ENCODE results near the gene POGLUT2. TPM values are rescaled to one million over a fixed set of nuclear protein-coding genes. Genes with fewer than 3 reads are reported as not detected.

Gene POGLUT2
- total and polyA plus RNA-seq, 2 experiments from 2014 or later: 14.6 to 17.5 TPM

DNA sequence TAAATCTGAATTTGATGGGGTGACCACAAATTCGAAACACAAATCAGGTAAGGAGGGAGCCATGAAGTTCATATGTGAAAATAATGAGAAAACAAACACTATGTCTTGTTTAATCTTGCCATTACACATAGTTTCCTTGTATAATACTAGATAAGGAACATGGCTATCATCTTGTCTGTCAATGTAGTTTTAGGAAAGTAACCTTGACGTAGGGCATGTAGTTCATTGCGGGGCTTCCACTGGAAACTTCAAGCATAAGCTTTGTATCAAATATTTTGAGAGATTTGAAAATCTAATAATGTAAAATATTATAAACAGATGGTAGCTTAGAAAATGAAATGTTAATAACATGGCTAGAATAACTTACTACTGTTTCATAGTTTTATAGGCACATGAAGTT, 8.9 kb upstream of the POGLUT2 start (continued):
- TF ChIP-seq, protein P1, sequence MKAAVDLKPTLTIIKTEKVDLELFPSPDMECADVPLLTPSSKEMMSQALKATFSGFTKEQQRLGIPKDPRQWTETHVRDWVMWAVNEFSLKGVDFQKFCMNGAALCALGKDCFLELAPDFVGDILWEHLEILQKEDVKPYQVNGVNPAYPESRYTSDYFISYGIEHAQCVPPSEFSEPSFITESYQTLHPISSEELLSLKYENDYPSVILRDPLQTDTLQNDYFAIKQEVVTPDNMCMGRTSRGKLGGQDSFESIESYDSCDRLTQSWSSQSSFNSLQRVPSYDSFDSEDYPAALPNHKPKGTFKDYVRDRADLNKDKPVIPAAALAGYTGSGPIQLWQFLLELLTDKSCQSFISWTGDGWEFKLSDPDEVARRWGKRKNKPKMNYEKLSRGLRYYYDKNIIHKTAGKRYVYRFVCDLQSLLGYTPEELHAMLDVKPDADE (IDR thresholded peaks at IDR 0.05): no peak

DNA sequence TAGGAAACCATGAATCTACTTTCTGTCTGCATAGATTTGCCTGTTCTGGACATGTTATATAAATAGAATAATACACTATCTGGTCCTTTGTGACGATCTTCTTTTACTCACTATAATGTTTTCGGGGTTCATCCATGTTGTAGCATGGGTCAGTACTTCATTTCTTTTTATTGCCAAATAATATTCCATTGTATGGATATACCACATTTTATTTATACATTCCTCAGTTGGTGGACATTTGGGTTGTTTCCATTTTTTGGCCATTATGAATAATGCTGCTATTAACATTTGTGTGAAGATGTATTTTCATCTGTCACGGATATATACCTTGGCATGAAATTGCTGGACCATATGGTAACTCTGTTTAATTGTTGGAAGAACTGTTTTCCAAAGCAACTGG, 6.9 kb upstream of the POGLUT2 start:
- Histone ChIP-seq H3K4me1 (ENCODE audit: insufficient read depth) (no peaks in the 10 kb centered on the region), H3K4me3 (no peak overlapping the region), H3K27ac (ENCODE audit: low read depth) (no peak overlapping the region), H3K4me2 (no peak overlapping the region), H3K79me2 (replicated peaks; ENCODE audit: insufficient read depth) (no peaks in the 10 kb centered on the region; the same call in 1 of the 2 replicates), H3K9me2 (ENCODE audit: insufficient read depth) (no peaks in the 10 kb centered on the region), H3F3A (replicated peaks; ENCODE audit: low read depth) (0 out of 2 replicates have a peak, but pooled peaks cover 2% of the 10 kb centered on the region), H2AFZ (no peak overlapping the region), H3K36me3 (ENCODE audit: insufficient read depth) (no peaks in the 10 kb centered on the region), H3K27me3 (ENCODE audit: insufficient read depth) (peaks cover 11% of the 10 kb centered on the region), H4K20me1 (replicated peaks; ENCODE audit: insufficient read depth) (no peaks in the 10 kb centered on the region)
- no peaks in the 10 kb centered on the region for H3K9me3 Mint-ChIP-seq
- H3K36me3 Mint-ChIP-seq (ENCODE audit: low read depth): no peaks in the 10 kb centered on the region
- H3K27me3 Mint-ChIP-seq (ENCODE audit: insufficient read depth, low read depth, poor library complexity): peaks cover 5% of the 10 kb centered on the region
- no peak for DNase-seq (ENCODE audit: low spot score)
- no peak overlapping the region for H3K4me3 Mint-ChIP-seq
- TF ChIP-seq NANOG (IDR thresholded peaks at IDR 0.05; ENCODE audit: borderline replicate concordance) (no peak), EZH2phosphoT487 (IDR thresholded peaks at IDR 0.05; ENCODE audit: unreplicated experiment) (no peak)
- ATAC-seq: no peak
- H3K4me1 Mint-ChIP-seq: no peaks in the 10 kb centered on the region
- no peak overlapping the region for H3K27ac Mint-ChIP-seq

DNA sequence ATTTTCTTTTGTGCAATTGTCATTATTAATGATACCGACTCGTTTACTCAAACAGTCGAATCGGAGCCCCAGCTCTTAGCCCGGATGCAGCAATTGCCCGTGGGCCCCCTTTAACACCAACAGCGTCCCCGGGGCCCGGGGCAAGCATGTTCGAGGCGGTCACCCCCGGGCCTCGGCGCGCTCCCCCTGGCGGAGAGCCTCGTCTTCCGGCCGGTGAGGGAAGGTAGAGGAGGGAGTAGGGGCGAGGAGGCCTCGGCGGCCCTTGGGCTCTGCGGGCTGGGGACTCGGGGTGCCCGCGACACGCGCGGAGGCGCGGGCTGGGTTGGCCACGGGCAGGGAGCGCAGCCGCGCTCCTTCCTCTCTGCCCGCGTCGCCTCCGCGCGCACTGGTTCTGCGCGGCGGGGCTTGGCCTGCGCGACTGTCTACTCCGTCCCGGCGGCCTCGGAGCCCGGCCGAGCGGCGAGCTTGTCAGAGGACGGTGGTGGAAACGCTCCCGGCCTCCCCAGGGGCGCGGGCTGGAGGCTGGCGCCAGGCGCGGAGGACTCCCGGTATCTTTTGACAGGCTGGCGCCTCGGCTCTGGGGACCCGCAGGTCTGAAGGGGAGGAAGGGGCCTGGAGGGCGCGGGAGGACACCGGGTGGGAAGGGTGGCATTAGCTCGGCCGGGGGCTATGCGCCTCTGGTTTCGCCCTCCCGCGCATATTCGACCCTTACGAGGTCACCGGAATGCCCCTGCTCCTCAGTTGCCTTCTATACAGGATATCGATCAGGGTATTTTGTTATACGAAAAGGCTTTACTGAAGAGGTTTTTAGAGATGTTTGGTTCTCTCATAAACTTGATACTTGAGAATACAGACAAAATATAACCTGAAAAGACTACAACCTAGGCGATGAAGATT, 1.6 kb upstream of the POGLUT2 start:
- Mint-ChIP-seq H3K27ac (no peak overlapping the region), H3K4me1 (0 out of 3 replicates have a peak, but pooled peaks cover 2% of the 10 kb centered on the region), H3K27me3 (ENCODE audit: insufficient read depth, low read depth, poor library complexity) (peaks cover 14% of the 10 kb centered on the region), H3K36me3 (ENCODE audit: low read depth) (no peaks in the 10 kb centered on the region; the same call in 2 of the 3 replicates), H3K4me3 (peak overlapping the region; percentile 93), H3K9me3 (no peaks in the 10 kb centered on the region)
- peak; percentile 85 for DNase-seq (ENCODE audit: low spot score)
- peak overlapping the region; percentile 97 for H2AFZ ChIP-seq
- peak; percentile 83 for ATAC-seq
- peaks cover 39% of the 10 kb centered on the region for H3K27me3 ChIP-seq (ENCODE audit: insufficient read depth)
- no peaks in the 10 kb centered on the region for H3K36me3 ChIP-seq (ENCODE audit: insufficient read depth)
- peak overlapping the region; percentile 76 for H3K4me3 ChIP-seq
- no peak overlapping the region for H3K27ac ChIP-seq (ENCODE audit: low read depth)
- 0 out of 2 replicates have a peak, but pooled peaks cover 3% of the 10 kb centered on the region for H3F3A ChIP-seq (replicated peaks; ENCODE audit: low read depth)
- no peaks in the 10 kb centered on the region for H3K9me2 ChIP-seq (ENCODE audit: insufficient read depth)
- peaks cover 6% of the 10 kb centered on the region for H3K4me1 ChIP-seq (ENCODE audit: insufficient read depth)
- no peaks in the 10 kb centered on the region for H4K20me1 ChIP-seq (replicated peaks; ENCODE audit: insufficient read depth)
- peaks cover 9% of the 10 kb centered on the region; the same call in 1 of the 2 replicates for H3K79me2 ChIP-seq (replicated peaks; ENCODE audit: insufficient read depth)
- peak overlapping the region; percentile 88 for H3K4me2 ChIP-seq
- no peak for TF ChIP-seq ZNF331 (CRISPR knock-in tag; IDR thresholded peaks at IDR 0.05; ENCODE audit: low read depth)
- peak; percentile 11 for TF ChIP-seq EZH2 (IDR thresholded peaks at IDR 0.05; ENCODE audit: low read depth, unreplicated experiment)
- TF ChIP-seq EZH2phosphoT487 (IDR thresholded peaks at IDR 0.05; ENCODE audit: unreplicated experiment): no peak
- no peak for TF ChIP-seq CREB1 (CRISPR knock-in tag; IDR thresholded peaks at IDR 0.05; ENCODE audit: low read depth)
- TF ChIP-seq ZNF114 (CRISPR knock-in tag; IDR thresholded peaks at IDR 0.05): no peak
- TF ChIP-seq STAT1 (IDR thresholded peaks at IDR 0.05; ENCODE audit: unreplicated experiment): no peak
- TF ChIP-seq POLR2AphosphoS5 (IDR thresholded peaks at IDR 0.05; ENCODE audit: low read depth): no peak
- TF ChIP-seq, protein P1 (IDR thresholded peaks at IDR 0.05): no peak
- TF ChIP-seq, protein P2, sequence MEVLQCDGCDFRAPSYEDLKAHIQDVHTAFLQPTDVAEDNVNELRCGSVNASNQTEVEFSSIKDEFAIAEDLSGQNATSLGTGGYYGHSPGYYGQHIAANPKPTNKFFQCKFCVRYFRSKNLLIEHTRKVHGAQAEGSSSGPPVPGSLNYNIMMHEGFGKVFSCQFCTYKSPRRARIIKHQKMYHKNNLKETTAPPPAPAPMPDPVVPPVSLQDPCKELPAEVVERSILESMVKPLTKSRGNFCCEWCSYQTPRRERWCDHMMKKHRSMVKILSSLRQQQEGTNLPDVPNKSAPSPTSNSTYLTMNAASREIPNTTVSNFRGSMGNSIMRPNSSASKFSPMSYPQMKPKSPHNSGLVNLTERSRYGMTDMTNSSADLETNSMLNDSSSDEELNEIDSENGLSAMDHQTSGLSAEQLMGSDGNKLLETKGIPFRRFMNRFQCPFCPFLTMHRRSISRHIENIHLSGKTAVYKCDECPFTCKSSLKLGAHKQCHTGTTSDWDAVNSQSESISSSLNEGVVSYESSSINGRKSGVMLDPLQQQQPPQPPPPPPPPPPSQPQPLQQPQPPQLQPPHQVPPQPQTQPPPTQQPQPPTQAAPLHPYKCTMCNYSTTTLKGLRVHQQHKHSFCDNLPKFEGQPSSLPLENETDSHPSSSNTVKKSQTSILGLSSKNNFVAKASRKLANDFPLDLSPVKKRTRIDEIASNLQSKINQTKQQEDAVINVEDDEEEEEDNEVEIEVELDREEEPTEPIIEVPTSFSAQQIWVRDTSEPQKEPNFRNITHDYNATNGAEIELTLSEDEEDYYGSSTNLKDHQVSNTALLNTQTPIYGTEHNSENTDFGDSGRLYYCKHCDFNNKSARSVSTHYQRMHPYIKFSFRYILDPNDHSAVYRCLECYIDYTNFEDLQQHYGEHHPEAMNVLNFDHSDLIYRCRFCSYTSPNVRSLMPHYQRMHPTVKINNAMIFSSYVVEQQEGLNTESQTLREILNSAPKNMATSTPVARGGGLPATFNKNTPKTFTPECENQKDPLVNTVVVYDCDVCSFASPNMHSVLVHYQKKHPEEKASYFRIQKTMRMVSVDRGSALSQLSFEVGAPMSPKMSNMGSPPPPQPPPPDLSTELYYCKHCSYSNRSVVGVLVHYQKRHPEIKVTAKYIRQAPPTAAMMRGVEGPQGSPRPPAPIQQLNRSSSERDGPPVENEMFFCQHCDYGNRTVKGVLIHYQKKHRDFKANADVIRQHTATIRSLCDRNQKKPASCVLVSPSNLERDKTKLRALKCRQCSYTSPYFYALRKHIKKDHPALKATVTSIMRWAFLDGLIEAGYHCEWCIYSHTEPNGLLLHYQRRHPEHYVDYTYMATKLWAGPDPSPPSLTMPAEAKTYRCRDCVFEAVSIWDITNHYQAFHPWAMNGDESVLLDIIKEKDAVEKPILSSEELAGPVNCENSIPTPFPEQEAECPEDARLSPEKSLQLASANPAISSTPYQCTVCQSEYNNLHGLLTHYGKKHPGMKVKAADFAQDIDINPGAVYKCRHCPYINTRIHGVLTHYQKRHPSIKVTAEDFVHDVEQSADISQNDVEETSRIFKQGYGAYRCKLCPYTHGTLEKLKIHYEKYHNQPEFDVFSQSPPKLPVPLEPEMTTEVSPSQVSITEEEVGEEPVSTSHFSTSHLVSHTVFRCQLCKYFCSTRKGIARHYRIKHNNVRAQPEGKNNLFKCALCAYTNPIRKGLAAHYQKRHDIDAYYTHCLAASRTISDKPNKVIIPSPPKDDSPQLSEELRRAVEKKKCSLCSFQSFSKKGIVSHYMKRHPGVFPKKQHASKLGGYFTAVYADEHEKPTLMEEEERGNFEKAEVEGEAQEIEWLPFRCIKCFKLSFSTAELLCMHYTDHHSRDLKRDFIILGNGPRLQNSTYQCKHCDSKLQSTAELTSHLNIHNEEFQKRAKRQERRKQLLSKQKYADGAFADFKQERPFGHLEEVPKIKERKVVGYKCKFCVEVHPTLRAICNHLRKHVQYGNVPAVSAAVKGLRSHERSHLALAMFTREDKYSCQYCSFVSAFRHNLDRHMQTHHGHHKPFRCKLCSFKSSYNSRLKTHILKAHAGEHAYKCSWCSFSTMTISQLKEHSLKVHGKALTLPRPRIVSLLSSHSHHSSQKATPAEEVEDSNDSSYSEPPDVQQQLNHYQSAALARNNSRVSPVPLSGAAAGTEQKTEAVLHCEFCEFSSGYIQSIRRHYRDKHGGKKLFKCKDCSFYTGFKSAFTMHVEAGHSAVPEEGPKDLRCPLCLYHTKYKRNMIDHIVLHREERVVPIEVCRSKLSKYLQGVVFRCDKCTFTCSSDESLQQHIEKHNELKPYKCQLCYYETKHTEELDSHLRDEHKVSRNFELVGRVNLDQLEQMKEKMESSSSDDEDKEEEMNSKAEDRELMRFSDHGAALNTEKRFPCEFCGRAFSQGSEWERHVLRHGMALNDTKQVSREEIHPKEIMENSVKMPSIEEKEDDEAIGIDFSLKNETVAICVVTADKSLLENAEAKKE (CRISPR knock-in tag; IDR thresholded peaks at IDR 0.05): no peak

Measured in GM23338 (cell line).